ENCODE data around the gene GET4.

- TF ChIP-seq CTCF (IDR thresholded peaks at IDR 0.05) = no peak
- no peak for TF ChIP-seq EP300 (IDR thresholded peaks at IDR 0.05)
These were observed 42.7 kb downstream of the GET4 start for GRCh38 chr7:919114-919442.
